Lung (tissue), 16 donors: ENCODE results near the gene SP5. TPM values are rescaled to one million over a fixed set of nuclear protein-coding genes. Genes with fewer than 3 reads are reported as not detected.

Experiments used
- ATAC-seq: fragments of 200-7000 bp; cut with Tn5 transposase; one replicate; pipeline ENCODE4 v1.9.1; 2020; ENCODE audit warnings: moderate number of reproducible peaks; ENCODE audit not compliant: insufficient read depth, low FRiP score
- DNase-seq, 3 donors: peaks; one replicate each; pipeline ENCODE4 v3.0.0-alpha.2; 2013 to 2017
- H3K27ac ChIP-seq, 2 donors: one replicate each; pipeline ENCODE4 v1.5.1; 2013; ENCODE audit warnings: mild to moderate bottlenecking in 2 of 2, moderate library complexity in 2 of 2, control low read depth in 1 of 2, inconsistent platforms in 1 of 2, low read depth in 1 of 2, low read length in 1 of 2
- H3K27me3 ChIP-seq, 3 donors: one replicate each; pipeline ENCODE4 v1.5.1; 2013; ENCODE audit warnings: low read length in 2 of 3; ENCODE audit not compliant: control insufficient read depth in 3 of 3, insufficient read depth in 3 of 3
- H3K36me3 ChIP-seq, 4 donors: one replicate each; pipeline ENCODE4 v1.5.1; 2013; ENCODE audit warnings: low read length in 4 of 4, mild to moderate bottlenecking in 1 of 4, moderate library complexity in 1 of 4; ENCODE audit not compliant: control insufficient read depth in 4 of 4, insufficient read depth in 4 of 4
- H3K4me1 ChIP-seq, 5 donors: one replicate each; pipeline ENCODE4 v1.5.1; 2013; ENCODE audit warnings: low read length in 5 of 5, mild to moderate bottlenecking in 2 of 5, moderate library complexity in 1 of 5; ENCODE audit not compliant: control insufficient read depth in 5 of 5, insufficient read depth in 5 of 5
- H3K4me3 ChIP-seq: one replicate; pipeline ENCODE4 v1.5.1; 2013; ENCODE audit warnings: mild to moderate bottlenecking, control low read depth, moderate library complexity
- H3K9ac ChIP-seq, 2 donors: one replicate each; pipeline ENCODE4 v1.5.1; 2013; ENCODE audit warnings: low read length in 2 of 2, control low read depth in 1 of 2; ENCODE audit not compliant: insufficient read depth in 1 of 2
- H3K9me3 ChIP-seq, 4 donors: one replicate each; pipeline ENCODE4 v1.5.1; 2013; ENCODE audit warnings: low read length in 3 of 4, mild to moderate bottlenecking in 1 of 4, moderate library complexity in 1 of 4; ENCODE audit not compliant: control insufficient read depth in 4 of 4, insufficient read depth in 3 of 4
- WGBS, 2 donors: extraction: QIAGEN DNeasy Blood & Tissue Kit; methylation state at CpG; one replicate each; pipeline ENCODE4 v1.1.7; 2013; 5-methylcytosine and 5-hydroxymethylcytosine counted together
- long read RNA-seq, 5 donors: transcript quantifications; one replicate each; lab custom pipeline, GENCODE V29; 2026
- polyA plus RNA-seq, 2 donors: library from polyadenylated mRNA; stranded (reverse); fragments of 200-250 nt; gene quantifications; one replicate each; pipeline ENCODE4 v1.2.1, GENCODE V29; 2013
- total RNA-seq, 2 donors: library from RNA; depleted of rRNA in 1 of 2; stranded (reverse); fragments of >200 nt in 1 of 2; gene quantifications; one replicate each; pipeline ENCODE4 v1.2.1, GENCODE V29; 2014 to 2021
- TF ChIP-seq, protein P1 (sequence below): IDR thresholded peaks from 2 replicates; pipeline ENCODE4 v1.5.1; 2012; ENCODE audit warnings: mild to moderate bottlenecking; ENCODE audit errors: control extremely low read depth, extremely low read depth
- donor health status: control.
- donor health status: control.
- donor health status: Bipolar disorder and iron deficiency.
- donor health status: healthy.
- donor health status: DM: yes; HTN: yes; CAD: no.

The SP5 gene
- 1 to 10 TPM; 4.2 to 5.2 TPM for total RNA-seq
- 1 to 10 TPM in 1 of 2 donors, under 1 TPM in 1; 0.45 to 1.6 TPM for polyA plus RNA-seq
- long read RNA-seq, donor 1, transcript SP5-201 (2 exons, 2,033 nt), result major isoform, 16 of 16 reads
- long read RNA-seq, donor 1, partial matches to known transcripts, result 0 of 16 reads
- long read RNA-seq, donor 1, other reads (novel, unspliced or antisense), result 0 of 16 reads
- long read RNA-seq, donor 2, partial matches to known transcripts, result 0 of 2 reads
- long read RNA-seq, donor 2, other reads (novel, unspliced or antisense), result 0 of 2 reads
- long read RNA-seq, donor 3, transcript SP5-201 (2 exons, 2,033 nt), result major isoform, 7 of 7 reads
- long read RNA-seq, donor 3, partial matches to known transcripts, result 0 of 7 reads
- long read RNA-seq, donor 3, other reads (novel, unspliced or antisense), result 0 of 7 reads
- long read RNA-seq, donor 4, result 0 reads
- long read RNA-seq, donor 5, transcript SP5-201 (2 exons, 2,033 nt), result major isoform, 12 of 13 reads
- long read RNA-seq, donor 5, partial matches to known transcripts, result 0 of 13 reads
- long read RNA-seq, donor 5, other reads (novel, unspliced or antisense), result 0 of 13 reads

DNA sequence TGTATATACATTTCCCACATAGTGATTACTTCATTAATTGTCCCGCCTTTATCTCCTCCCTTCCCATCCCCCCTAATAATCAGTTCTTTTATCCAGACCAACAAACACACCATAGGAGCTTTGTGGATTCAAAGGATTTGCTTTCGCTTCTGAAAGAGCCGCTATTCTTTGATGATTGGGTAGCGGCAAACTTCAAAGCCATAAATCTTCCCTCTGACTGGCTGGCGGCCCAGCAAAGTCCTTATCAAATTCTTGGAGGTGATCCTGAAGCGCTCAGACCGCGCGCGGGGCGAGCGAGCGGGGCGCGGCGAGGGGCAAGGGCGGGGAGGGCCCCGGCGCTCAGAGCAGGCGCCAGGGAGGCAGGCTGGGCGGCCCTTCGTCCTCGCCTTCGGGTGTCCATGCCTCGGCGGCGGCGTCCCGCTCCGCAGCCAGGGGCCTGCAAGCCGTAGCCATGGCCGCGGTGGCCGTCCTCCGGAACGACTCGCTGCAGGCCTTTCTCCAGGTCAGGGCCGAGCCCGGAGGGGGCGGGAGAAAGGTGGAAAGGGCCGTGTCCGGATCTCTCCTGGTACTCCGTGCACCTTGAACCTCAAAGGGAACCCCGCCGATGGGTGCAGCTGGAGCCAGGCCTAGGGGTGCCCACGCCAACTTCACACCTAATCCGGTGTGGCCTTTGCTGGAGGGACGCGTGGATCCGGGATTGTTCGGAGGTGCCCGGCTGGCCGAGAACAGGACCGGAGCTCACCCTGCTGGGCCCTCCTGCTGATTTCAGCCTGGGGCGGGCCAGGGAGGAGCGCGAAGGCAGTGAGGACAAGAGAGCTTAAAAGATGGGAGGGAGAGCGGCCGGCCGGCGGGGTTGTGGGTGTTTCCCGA lies at the start of gene SP5:
Gene SP5, plus strand, starts transcription at position 276 of the 870 bp plus-strand sequence. Its CDS starts 176 bp downstream, at position 452.
- peaks cover 2 to 48% (median 28%) of the 10 kb centered on the region in 3 donors for H3K27me3 ChIP-seq
- ATAC-seq, result peak; percentile 43
- peak within 1 kb of the TSS in 1 of 2 donors; percentile 30 for H3K27ac ChIP-seq
- H3K4me3 ChIP-seq, result peak within 1 kb of the TSS; percentile 56
- DNase-seq, result peak; percentile 88 to 92 (median 89)
- H3K9ac ChIP-seq, result no peak within 1 kb of the TSS
- peaks cover 0 to 4% (median 0%) of the 10 kb centered on the region in 4 donors for H3K9me3 ChIP-seq
- TF ChIP-seq, protein P1, sequence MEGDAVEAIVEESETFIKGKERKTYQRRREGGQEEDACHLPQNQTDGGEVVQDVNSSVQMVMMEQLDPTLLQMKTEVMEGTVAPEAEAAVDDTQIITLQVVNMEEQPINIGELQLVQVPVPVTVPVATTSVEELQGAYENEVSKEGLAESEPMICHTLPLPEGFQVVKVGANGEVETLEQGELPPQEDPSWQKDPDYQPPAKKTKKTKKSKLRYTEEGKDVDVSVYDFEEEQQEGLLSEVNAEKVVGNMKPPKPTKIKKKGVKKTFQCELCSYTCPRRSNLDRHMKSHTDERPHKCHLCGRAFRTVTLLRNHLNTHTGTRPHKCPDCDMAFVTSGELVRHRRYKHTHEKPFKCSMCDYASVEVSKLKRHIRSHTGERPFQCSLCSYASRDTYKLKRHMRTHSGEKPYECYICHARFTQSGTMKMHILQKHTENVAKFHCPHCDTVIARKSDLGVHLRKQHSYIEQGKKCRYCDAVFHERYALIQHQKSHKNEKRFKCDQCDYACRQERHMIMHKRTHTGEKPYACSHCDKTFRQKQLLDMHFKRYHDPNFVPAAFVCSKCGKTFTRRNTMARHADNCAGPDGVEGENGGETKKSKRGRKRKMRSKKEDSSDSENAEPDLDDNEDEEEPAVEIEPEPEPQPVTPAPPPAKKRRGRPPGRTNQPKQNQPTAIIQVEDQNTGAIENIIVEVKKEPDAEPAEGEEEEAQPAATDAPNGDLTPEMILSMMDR, result no peak
- H3K36me3 ChIP-seq, result no peaks in the 10 kb centered on the region
- WGBS, 2 donors, result 1% methylated on average over 62 of the region's 62 CpGs
- H3K4me1 ChIP-seq, result peaks cover 0 to 41% (median 4%) of the 10 kb centered on the region in 5 donors

DNA sequence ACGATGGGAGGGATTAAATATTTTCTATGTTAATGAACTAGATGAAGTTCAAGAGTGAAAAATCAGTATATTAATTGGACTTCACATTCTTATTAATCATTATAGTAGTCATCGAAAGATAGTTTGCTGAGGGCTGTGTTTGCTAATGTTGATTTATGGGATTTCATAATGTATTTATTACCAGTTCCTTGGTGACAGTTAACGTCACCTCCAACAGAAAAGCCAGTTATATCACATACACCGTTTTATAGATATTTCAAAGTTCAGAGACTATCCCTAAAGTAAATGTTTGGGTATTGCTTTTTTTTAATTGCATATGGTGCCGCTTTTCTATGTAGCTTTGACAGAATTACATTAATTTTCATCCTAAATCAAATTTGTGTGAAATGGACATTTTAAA lies 49.4 kb upstream of the SP5 start:
- no peak overlapping the region for H3K9ac ChIP-seq

DNA sequence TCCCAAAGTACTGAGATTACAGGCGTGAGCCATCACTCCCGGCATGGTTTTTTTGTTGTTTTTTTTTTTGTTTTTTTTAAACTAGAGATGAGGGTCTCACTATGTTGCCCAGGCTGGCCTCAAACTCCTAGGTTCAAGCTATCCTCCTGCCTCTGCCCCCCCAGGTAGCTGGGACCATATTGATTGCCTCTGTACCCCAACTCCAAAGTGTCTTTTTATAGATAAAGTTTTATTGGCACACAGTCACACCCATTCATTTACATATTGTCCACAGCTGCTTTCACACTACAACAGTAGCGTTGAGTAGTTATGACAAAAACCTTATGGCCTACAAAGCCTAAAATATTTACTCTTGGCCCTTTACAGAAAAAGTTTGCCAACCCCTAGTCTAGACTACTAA lies 45.2 kb upstream of the SP5 start:
- TF ChIP-seq, protein P1, result no peak
- 94 to 95% methylated on average over 3 of the region's 3 CpGs for WGBS, 2 donors
- Histone ChIP-seq H3K4me1 (no peaks in the 10 kb centered on the region), H3K36me3 (no peaks in the 10 kb centered on the region), H3K9ac (no peak overlapping the region), H3K9me3 (no peaks in the 10 kb centered on the region), H3K27me3 (no peaks in the 10 kb centered on the region), H3K4me3 (no peak overlapping the region), H3K27ac (no peak overlapping the region)
- ATAC-seq, result no peak
- no peak for DNase-seq

More for the DNA sequence above, 49.4 kb upstream of the SP5 start:
- DNase-seq (no peak), ATAC-seq (no peak)
- Histone ChIP-seq H3K4me1 (peaks cover 0 to 2% (median 0%) of the 10 kb centered on the region in 5 donors), H3K27me3 (no peaks in the 10 kb centered on the region), H3K4me3 (no peak overlapping the region), H3K27ac (no peak overlapping the region), H3K9me3 (no peaks in the 10 kb centered on the region), H3K36me3 (no peaks in the 10 kb centered on the region)
- WGBS, 2 donors, result 83 to 93% methylated on average over 5 of the region's 5 CpGs
- TF ChIP-seq, protein P1, result no peak
